Central memory CD4-positive, alpha-beta T cell (primary cell): Measurements from ENCODE around the gene BAIAP2L1.
"Not testable (repeated sequence)": the region's sequence is repeated elsewhere in the genome, so short reads cannot be mapped to it uniquely, and the experiment has no call there.

Experiments
- DNase-seq: peaks from one replicate; pipeline ENCODE4 v3.0.0; 2022

BAIAP2L1 gene

DNA sequence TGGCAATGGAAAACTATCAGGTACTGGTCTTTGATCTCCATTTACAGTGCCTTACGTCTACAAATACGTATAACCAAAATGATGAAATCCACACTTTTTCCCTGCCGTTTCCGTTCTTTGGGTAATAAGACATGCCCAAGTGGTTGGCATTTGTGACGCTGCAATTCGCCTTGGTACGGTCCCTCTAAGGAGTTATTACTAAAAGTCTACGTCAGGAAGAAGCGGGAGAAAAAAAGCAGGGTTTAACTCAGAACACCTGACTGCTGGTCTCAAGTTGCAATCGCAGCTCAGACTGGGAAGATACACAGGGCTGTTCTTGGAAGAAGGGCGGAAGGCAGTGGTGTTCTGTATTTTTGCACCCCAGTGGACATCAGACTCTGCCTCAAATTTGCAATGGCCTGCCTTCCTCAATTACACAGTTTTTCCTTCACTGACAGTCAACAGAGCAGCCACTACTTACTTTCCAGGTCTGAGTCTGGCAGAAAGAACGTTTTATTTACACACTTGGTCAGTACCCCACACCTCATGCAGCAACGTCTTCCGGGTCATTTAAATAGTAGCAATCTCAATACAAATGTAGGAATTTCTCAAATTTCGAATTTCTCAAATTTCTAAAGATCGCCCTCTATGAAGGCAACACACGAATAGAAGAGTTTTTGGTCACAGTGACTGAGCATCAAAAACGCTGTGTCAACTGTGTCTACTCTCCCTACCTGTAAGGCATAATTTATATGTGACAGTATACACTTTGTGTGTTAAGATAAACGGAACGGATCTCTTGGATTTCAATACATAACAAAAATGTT lies 2.1 kb downstream of the BAIAP2L1 start:
- DNase-seq: no peak

DNA sequence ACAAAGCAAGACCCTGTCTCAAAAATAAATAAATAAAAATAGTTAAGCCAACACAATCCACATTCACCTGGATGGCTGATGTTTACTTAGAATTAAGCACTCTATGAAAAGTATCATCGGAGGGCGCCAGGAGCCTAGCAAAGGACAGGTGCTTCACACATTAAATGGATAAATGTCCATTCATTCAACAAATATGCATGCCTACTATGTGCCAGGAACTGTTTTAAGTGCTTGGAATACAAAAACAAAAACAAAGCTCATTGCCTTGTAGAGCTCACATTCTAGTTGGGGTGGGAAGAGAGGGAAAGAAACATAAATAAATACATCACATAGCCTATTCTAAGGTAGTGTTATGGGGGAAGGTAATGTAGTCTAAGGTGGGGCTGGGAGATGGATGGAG lies 4.1 kb downstream of the BAIAP2L1 start:
- no peak for DNase-seq

DNA sequence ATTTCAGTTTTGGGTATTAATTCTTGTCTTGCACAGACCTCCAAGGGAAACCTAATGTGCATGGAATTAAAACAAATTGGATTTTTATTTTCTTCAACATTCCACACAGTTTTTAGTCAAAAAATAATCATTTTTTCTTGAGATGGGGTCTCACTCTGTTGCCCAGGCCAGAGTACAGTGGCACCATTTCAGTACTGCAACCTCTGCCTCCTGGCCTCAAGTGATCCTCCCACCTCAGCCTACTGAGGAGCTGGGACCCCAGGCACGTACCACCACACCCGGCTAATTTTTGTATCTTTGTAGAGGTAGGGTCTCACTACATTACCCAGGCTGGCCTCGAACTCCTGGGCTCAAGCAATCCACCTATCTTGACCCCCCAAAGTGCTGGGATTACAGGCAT lies 4.9 kb downstream of the BAIAP2L1 start:
- DNase-seq: no peak

DNA sequence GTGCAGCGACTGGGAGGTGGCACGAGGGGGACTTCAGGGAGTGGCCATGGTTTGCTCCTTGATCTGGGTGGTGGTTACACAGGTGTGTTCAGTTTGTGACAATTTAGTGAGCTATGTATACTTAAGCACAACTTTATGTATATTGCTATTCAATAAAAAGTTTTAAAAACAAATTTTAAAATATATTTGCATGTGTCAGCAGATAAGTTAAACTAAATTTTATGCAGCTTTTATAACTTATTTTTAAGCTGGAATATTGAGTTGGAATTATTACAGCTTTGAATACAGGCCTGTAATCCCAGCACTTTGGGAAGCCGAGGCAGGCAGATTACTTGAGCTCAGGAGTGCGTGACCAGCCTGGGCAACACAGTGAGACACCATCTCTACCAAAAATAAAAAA lies 5.4 kb downstream of the BAIAP2L1 start:
- no peak for DNase-seq

DNA sequence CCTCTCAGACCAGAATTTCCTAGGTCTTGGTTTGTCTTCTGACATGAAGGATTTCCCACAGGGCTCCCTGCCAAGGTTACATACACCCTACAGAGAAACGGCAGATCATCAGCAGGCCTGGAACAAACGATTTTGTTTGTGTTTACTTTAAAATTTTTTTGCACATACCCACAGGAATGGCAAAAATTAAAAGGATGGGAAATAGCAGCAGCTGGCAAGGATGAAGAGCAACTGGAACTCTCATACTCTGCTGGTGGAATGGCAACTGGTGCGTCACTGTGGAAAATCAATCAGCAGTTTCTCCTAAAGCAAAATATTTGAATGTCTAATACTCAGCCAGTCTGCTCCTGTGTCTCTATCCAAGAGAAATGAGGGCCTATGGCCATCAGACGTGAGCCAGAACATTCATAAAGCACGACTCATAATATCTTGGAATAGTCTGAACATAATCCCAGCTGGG lies 6.5 kb downstream of the BAIAP2L1 start:
- no peak for DNase-seq

DNA sequence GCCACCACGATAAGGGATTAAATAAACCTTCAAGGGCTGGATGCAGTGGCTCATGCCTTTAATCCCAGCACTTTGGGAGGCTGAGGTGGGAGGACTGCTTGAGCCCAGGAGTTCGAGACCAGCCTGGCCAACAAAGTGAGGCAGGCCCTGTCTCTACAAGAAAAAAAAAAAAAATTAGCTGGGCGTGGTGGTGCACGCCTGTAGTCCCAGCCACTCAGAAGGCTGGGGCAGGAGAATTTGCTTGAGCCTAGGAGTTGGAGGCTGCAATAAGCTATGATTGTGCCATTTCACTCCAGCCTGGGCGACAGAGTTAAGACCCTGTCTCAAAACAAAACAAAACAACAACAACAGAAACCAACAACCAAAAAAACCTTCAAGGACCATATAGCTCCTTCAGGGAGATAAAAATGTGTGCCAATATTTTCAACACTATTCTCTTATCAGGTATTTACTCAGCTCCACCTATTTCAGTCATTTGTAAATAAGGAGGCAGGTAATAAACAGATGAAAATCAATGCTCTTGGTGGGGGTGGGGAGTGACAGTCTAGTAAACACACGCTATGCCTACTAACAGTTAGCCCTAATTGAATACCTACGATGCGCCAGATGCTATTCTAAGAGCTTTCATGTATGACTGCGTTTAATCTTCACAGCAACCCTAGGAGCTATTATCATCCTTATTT lies 13.2 kb downstream of the BAIAP2L1 start:
- no peak for DNase-seq

DNA sequence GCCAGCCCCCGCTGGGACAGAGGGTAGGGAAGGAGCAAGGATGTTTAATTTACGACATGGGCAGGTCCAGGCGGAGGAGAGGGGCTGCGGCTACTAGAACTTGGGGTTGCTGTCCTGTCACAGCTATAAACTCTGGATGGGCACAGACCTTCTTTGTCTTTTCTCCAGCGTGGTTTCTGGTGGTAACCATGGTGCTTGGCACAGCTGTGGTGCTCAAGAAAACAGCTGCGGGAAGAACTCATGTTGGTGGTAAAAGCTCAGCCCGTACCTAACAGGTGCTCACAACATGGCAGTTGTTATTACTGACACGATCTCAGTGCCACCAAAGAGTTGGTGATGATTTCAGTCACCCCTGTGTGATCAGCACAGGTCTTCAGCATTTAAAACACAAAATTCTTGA lies 13.8 kb downstream of the BAIAP2L1 start:
- no peak for DNase-seq

DNA sequence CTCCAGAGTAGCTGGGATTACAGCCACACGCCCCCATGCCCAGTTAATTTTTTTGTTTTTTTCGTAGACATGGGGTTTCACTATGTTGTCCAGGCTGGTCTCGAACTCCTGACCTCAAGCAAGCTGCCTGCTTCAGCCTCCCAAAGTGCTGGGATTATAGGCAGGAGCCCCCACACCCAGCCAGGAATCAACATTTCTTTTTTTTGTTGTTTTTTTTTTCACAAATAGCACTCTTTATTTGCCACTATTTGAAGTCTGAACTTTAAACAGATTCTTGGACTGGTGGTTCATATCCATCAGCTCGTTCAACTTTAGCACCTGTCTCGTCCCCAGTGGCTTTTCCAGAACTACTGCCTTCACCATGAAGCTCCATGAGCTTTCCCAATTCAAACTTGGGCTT lies 15.4 kb downstream of the BAIAP2L1 start:
- DNase-seq: not testable (repeated sequence)

DNA sequence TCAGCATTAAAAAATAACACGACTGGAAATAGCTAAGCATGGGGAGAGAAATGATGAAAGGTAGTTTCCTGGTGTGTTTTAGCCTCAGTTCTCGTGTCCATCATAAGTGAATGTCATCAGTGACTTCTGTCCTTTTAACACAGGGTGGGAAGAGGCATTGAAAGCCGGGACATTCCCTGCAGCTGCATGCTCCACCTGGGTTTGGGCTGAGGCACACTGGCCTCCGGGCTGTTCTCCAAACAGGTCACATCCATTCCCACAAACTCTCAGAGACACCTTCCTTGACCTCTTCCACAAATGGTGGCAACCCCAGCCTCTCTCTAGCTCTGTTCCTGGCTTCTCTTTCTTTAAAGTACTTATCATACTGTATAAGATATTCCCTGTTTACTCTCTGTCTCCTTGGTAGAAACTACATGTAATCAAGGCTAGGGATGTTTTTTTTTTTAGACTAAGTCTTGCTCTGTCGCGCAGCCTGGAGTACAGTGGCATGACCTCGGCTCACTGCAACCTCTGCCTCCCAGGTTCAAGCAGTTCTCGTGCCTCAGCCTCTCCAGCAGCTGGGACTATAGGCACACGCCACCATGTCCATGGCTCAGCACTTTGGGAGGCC lies 22.6 kb downstream of the BAIAP2L1 start:
- DNase-seq: no peak

DNA sequence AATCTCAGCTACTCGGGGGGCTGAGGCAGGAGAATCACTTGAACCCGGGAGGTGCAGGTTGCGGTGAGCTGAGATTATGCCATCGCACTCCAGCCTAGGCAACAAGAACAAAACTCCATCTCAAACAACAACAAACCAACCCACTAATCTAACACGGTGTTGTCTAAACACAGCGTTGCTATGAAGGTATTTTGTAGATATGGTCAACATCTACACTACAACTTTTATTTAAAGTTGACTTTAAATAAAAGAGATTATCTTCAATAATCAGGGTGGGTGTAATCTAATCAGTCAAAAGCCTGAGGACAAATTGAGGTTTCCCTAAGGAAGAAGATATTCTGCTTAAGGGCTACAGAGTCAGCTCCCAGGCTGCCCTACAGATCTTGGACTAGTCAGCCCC lies 24.2 kb downstream of the BAIAP2L1 start:
- no peak for DNase-seq

DNA sequence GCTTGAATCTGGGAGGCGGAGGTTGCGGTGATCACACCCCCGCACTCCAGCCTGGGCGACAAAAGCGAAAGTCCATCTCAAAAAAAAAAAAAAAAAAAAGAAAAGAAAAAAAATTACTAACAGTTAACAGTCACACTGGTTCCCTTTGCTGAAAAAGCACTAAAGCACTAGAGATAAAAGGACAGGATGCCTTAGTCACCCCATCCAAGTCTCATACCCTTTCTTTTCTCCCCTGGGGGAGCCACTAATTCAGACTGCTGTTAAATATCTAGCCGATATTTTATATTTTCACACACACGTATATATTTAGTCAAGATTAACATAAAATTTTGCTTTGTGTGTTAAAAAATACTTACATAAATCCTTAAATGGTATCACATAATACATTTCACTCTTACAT lies 25.2 kb downstream of the BAIAP2L1 start:
- no peak for DNase-seq

DNA sequence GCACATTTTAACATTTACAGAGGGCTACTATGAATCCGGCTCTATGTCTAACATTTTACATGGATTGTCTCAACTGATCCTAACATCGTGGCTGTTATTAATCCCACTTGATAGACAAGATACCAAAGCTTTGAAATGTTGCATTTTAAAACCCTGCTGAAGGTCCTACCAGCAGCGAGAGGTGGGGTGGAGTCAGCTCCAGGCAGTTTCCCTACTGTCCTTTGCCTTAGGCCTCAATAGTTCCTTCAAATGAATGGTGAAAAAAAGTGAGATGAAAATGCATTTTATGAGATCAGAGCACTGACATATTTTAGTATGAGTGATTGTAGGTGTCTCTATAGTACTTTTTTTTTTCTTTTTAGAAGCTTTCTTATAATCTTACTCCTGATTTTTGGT lies 26.6 kb downstream of the BAIAP2L1 start:
- DNase-seq: no peak

DNA sequence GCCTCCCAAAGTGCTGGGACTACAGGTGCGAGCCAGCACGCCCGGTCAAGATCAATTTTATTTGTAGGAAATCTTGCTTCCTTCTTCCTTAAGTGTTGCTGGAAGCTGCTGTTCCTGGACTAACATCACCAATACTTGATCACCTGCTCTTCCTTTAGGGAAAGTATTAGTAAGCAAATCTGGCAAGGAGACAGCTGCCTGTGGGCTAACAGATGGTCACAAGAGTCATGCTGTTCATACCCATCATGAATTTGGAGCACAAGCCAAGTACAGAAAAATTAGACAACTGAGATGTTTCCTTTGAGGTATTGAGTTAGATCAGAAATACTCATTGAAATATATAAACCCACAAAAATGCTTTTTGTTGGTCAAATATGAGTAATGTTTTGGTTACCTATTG lies 27.9 kb downstream of the BAIAP2L1 start:
- DNase-seq: no peak

DNA sequence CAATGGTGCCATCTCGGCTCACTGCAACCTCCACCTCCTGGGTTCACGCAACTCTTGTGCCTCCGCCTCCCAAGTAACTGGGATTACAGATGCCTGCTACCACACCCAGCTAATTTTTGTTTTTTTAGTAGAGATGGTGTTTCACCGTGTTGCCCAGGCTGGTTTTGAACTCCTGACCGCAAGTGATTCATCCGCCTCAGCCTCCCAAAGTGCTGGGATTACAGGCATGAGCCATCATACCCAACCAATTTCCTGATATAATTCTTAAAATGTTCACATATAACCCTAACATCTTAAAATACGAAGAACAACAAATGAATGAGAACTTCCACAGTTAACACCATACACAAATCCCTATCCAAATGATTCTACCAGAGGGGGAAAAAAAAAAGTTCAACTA lies 31.2 kb downstream of the BAIAP2L1 start:
- DNase-seq: no peak

DNA sequence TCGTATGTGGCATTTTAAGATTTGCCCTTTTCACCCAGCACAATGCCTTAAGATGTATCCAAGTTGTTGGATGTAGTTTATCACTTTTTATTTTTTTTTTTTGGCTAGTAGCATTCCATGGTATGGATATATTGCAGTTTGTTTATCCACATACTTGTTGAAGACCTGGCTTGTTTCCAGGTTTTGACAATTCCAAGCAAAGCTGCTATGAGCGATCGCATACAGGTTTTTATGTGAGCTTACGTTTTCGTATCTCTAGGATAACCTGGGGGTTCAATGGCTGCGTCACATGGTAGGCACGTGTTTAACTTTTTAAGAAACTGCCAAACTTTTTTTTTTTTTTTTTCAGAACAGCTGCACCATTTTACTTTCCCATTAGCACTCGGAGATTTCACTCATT lies 32.2 kb downstream of the BAIAP2L1 start:
- DNase-seq: no peak

DNA sequence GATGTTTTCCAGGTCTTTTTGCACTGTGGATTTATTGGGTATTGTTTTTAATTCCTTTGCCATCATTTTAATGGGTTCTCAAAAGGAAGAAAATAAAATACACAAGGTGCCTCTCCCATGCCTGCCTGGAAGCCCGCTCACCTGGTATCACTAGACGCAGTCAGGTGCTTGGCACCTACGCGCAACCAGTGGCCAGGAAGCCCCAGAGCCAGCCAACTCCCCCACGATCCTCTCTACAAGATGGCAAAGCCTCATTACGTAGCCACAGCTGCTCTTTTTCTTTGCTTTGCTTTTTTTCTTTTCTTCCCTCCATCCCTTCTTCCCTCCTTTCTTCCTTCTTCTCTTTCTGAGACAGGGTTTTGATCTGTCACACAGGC lies 34.3 kb downstream of the BAIAP2L1 start:
- no peak for DNase-seq

DNA sequence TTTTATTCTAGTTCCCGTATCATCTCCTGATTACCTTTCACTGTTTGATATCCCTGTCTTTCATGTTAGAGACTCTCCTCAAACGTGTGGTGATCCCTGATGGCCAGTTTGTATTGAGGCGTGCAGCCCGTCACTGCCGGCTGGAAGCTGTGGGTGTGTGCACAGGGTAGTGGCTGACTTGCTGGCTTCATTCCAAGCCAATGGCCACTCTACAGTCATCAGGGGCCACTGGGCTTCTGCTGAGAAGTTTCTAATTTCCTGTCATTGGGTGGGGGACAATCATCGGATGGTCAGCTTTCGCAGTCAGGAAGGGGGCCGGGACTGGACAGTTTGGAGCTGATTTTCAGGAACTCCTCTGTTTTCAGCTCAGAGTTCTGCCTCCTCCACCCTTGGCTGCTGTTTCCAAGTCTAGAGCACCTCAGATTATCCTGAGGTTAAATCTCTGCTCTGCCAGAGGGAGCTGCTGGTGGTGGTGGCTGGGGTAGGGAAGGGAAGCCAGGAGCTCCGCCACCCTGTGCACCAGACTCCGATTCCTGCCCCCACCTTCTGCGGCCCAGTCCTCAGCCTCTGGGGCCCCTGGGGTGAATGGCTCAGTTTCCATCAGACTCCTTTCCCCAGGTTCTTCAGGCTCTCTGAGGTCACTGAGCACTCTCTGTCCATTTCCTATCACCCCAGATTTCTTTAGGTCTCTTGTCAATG lies 34.9 kb downstream of the BAIAP2L1 start:
- no peak for DNase-seq

DNA sequence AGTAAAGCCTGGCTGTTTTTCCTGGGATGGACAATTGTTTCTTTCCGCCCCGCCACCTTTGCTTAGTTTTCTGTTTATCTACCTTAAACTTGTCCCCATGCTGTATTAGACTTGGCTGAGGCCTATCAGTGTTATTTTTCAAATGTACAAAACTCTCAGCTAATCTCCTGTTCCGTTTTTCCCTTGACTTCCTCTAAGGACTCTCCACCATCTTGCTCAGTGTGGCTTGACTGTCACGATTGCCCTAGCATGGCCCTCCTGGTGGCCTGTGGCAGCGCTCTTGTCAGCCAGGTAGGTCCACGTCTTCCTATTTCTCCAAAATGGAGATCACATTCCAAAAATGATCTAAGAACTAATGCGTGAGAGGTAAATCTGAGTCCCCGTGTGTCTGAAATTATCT lies 36.7 kb downstream of the BAIAP2L1 start:
- DNase-seq: no peak

DNA sequence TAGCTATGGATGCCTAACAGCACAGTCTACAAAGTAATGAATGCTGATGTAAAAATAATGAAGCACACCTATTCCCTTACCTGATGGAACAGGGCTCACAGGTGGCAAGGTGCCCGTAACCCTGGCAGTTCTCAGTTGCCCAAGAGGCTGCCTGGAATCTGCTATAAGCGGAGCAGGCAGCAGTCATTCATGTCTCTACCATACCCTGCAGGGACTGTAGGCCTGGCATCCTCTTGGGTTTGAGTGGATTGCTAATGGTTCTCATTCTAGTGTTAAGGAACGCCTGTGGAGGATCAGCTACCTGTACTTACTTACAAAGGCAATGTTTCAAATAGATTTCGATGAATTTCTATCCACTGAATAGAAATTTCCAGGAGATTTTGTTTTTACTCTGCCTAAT lies 38.4 kb downstream of the BAIAP2L1 start:
- DNase-seq: no peak

DNA sequence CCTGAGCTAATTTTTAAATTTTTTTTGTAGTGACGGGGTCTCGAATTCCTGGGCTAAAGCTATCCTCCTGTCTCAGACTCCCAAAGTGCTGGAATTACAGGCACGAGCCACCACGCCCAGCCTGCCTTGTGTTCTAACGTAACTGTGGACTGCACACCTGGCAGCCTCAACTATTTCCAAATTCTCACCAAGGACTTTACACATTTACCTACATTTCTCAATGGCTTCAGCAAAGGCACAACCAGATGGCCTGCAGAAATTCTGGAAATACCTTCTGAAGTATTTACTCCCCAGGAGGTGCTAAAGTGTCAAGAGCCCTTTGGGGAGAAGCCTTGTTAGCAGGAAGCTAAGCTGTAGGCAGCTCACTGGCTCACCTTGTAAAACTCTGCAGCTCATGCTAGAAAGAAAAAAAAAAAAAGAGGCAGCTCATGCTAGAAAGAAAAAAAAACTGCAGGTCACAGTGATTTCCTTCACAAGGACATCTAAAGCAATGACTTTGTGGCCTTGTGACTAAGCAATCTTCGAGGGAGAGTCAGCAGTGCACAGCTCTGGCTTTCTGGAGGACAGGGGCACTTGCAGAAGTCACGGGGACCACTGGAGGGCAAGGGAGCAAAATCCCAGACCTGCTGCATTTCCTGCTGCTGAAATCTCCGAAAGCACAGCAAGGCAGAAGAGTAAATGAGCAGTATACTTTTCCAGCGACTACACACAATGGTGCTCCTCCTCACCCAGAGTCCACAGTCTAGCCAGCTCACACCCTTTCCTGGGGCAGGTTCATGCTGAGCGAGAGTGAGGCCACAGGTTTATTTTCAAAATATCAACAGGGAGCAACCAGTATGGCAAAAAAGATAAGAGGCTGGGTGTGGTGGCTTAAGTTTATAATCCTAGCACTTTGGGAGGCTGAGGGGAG lies 40.4 kb downstream of the BAIAP2L1 start:
- DNase-seq: no peak

DNA sequence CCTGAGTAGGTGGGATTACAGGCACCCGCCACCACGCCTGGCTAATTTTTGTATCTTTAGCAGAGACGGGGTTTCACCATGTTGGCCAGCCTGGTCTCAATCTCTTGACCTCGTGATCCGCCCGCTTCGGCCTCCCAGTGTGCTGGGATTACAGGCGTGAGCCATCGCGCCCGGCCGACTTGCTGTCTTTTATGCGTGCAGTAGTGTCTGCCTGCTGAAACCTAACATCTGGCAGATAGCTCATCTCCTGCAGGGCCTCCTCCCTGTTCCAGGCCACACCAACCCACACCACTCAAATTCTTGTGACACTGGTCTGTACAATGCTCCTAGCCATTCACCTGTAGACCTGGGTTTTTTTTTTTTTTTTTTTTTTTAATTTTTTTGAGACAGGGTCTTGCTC lies 41.5 kb downstream of the BAIAP2L1 start:
- DNase-seq: no peak

DNA sequence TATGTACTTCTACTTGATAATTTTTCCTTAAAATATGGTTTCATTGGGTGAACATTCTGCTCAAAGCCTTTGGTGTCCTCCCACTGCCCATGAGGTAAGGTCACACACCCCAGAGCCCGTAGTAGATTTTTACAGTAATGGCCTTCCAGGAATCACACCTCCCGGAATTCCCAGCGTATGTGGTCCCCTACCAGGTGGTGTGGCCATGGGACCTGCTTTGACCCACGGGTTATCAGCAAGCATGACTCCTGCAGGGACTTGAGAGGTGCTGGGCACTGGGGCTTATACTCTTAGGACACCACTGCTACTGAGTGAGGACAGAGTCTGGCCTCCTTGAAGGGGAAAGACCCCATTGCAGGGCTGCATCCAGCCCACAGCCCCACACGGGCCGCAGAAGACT lies 42.2 kb downstream of the BAIAP2L1 start:
- no peak for DNase-seq
